Hepatocyte (in vitro differentiated cells): ENCODE results near the gene GNAZ. TPM values are rescaled to one million over a fixed set of nuclear protein-coding genes. Genes with fewer than 3 reads are reported as not detected.

Experiments
- DNase-seq: peaks from one replicate; pipeline ENCODE4 v3.0.0-alpha.2; 2016; ENCODE audit warnings: low spot score
- H2AFZ ChIP-seq: fragments of 200-600 bp; sonication (generic); 2 replicates; pipeline ENCODE4 v1.6.0; 2016; ENCODE audit warnings: antibody characterized with exemption, mild to moderate bottlenecking
- H3K27ac ChIP-seq: fragments of 200-600 bp; sonication (generic); 2 replicates; pipeline ENCODE4 v1.5.1; 2016; ENCODE audit warnings: mild to moderate bottlenecking
- H3K27me3 ChIP-seq: fragments of 200-600 bp; sonication (generic); 2 replicates; pipeline ENCODE4 v1.6.1; 2016
- H3K36me3 ChIP-seq: fragments of 200-600 bp; sonication (generic); replicated peaks from 2 replicates; pipeline ENCODE4 v1.5.1; 2016; ENCODE audit warnings: low read depth; ENCODE audit not compliant: insufficient read depth
- H3K4me1 ChIP-seq: fragments of 200-600 bp; sonication (generic); 2 replicates; pipeline ENCODE4 v1.5.1; 2016; ENCODE audit warnings: mild to moderate bottlenecking, moderate library complexity; ENCODE audit not compliant: insufficient read depth
- H3K4me2 ChIP-seq: fragments of 200-600 bp; sonication (generic); 2 replicates; pipeline ENCODE4 v1.6.0; 2016
- H3K4me3 ChIP-seq: fragments of 200-600 bp; sonication (generic); 2 replicates; pipeline ENCODE4 v1.5.1; 2016; ENCODE audit warnings: mild to moderate bottlenecking
- H3K79me2 ChIP-seq: fragments of 200-600 bp; sonication (generic); 2 replicates; pipeline ENCODE4 v1.6.0; 2017; ENCODE audit warnings: mild to moderate bottlenecking
- H3K9me2 ChIP-seq: fragments of 200-600 bp; sonication (generic); replicated peaks from 2 replicates; pipeline ENCODE4 v1.6.0; 2017; ENCODE audit warnings: mild to moderate bottlenecking; ENCODE audit not compliant: insufficient read depth
- H3K9me3 ChIP-seq: fragments of 200-600 bp; sonication (generic); 2 replicates; pipeline ENCODE4 v1.5.1; 2016; ENCODE audit warnings: low read depth, mild to moderate bottlenecking
- H4K20me1 ChIP-seq: fragments of 200-600 bp; sonication (generic); 2 replicates; pipeline ENCODE4 v1.6.0; 2016; ENCODE audit warnings: mild to moderate bottlenecking; ENCODE audit not compliant: insufficient read depth, poor library complexity, severe bottlenecking
- CTCF ChIP-seq: fragments of 200-600 bp; sonication (generic); IDR thresholded peaks from 2 replicates; pipeline ENCODE4 v1.5.1; 2016; ENCODE audit warnings: antibody characterized with exemption, mild to moderate bottlenecking; ENCODE audit not compliant: poor library complexity
- EZH2 ChIP-seq: fragments of 200-600 bp; sonication (generic); IDR thresholded peaks from 2 replicates; pipeline ENCODE4 v1.6.1; 2016; ENCODE audit warnings: antibody characterized with exemption, mild to moderate bottlenecking, borderline replicate concordance
- EZH2phosphoT487 ChIP-seq: fragments of 200-600 bp; sonication (generic); IDR thresholded peaks from one replicate; pipeline ENCODE4 v1.6.1; 2018; ENCODE audit warnings: antibody characterized with exemption, mild to moderate bottlenecking, low read depth, moderate library complexity; ENCODE audit not compliant: unreplicated experiment, severe bottlenecking
- WGBS: methylation state at CpG from one replicate; pipeline ENCODE4 v1.1.6; 2016; ENCODE audit warnings: low lambda C conversion rate; ENCODE audit errors: missing lambda C conversion rate; 5-methylcytosine and 5-hydroxymethylcytosine counted together
- polyA plus RNA-seq: library from polyadenylated mRNA; unstranded; fragments of >200 nt; fragmentation: Nextera tagmentation; extraction: Ambion mirVana; gene quantifications from 2 replicates; pipeline ENCODE4 v1.2.1, GENCODE V29; 2016
- total RNA-seq: library from RNA; depleted of rRNA; stranded (reverse); fragments of >200 nt; gene quantifications from 2 replicates; pipeline ENCODE4 v1.2.3, GENCODE V29; 2014

Gene GNAZ
- total and polyA plus RNA-seq, 2 experiments from 2014 or later: 3.4 to 4.1 TPM

- H3K4me3 ChIP-seq: no peak overlapping the region
- no peak for DNase-seq
- no peaks in the 10 kb centered on the region for H3K9me2 ChIP-seq
- H3K27me3 ChIP-seq: no peaks in the 10 kb centered on the region
- H3K4me2 ChIP-seq: no peak overlapping the region
- no peaks in the 10 kb centered on the region for H3K9me3 ChIP-seq
- H3K36me3 ChIP-seq: no peaks in the 10 kb centered on the region
- no peak overlapping the region for H2AFZ ChIP-seq
- no peaks in the 10 kb centered on the region for H3K79me2 ChIP-seq
- H3K27ac ChIP-seq: no peak overlapping the region
- TF ChIP-seq EZH2 (no peak), EZH2phosphoT487 (no peak), CTCF (no peak)
- WGBS: 77% methylated on average over 7 of the region's 7 CpGs
- no peaks in the 10 kb centered on the region for H4K20me1 ChIP-seq
- no peaks in the 10 kb centered on the region for H3K4me1 ChIP-seq
Observed at GRCh38 chr22:23100124-23100801, 29.9 kb downstream of the GNAZ start.

- Histone ChIP-seq H3K36me3 (no peaks in the 10 kb centered on the region), H3K4me1 (no peaks in the 10 kb centered on the region), H4K20me1 (no peaks in the 10 kb centered on the region), H3K4me2 (no peak overlapping the region), H2AFZ (no peak overlapping the region), H3K79me2 (no peaks in the 10 kb centered on the region), H3K9me3 (no peaks in the 10 kb centered on the region), H3K27me3 (no peaks in the 10 kb centered on the region), H3K27ac (no peak overlapping the region), H3K4me3 (no peak overlapping the region), H3K9me2 (no peaks in the 10 kb centered on the region)
- DNase-seq: no peak
- 84% methylated on average over 3 of the region's 3 CpGs for WGBS
- TF ChIP-seq EZH2 (no peak), EZH2phosphoT487 (no peak), CTCF (no peak)
Observed at GRCh38 chr22:23101524-23101923, 31.2 kb downstream of the GNAZ start.

- TF ChIP-seq EZH2phosphoT487 (no peak), EZH2 (no peak), CTCF (no peak)
- Histone ChIP-seq H3K79me2 (no peaks in the 10 kb centered on the region), H3K27ac (no peak overlapping the region), H3K4me2 (no peak overlapping the region), H3K36me3 (no peaks in the 10 kb centered on the region), H3K4me1 (peaks cover 1% of the 10 kb centered on the region), H3K9me2 (no peaks in the 10 kb centered on the region), H4K20me1 (no peaks in the 10 kb centered on the region), H3K27me3 (no peaks in the 10 kb centered on the region), H3K9me3 (no peaks in the 10 kb centered on the region), H3K4me3 (no peak overlapping the region), H2AFZ (no peak overlapping the region)
- WGBS: 95% methylated on average over 10 of the region's 10 CpGs
- DNase-seq: no peak
Observed at GRCh38 chr22:23102002-23102655, 31.8 kb downstream of the GNAZ start.
